GM19372 (cell line): ENCODE results near the gene SYNGAP1.

ENCODE experiments used
- ATAC-seq: cut with Tn5 transposase; IDR thresholded peaks from one replicate; pipeline ENCODE4 v1.9.1; 2021; ENCODE audit warnings: mild to moderate bottlenecking, low read depth, moderate library complexity; ENCODE audit not compliant: unreplicated experiment

The SYNGAP1 gene

DNA sequence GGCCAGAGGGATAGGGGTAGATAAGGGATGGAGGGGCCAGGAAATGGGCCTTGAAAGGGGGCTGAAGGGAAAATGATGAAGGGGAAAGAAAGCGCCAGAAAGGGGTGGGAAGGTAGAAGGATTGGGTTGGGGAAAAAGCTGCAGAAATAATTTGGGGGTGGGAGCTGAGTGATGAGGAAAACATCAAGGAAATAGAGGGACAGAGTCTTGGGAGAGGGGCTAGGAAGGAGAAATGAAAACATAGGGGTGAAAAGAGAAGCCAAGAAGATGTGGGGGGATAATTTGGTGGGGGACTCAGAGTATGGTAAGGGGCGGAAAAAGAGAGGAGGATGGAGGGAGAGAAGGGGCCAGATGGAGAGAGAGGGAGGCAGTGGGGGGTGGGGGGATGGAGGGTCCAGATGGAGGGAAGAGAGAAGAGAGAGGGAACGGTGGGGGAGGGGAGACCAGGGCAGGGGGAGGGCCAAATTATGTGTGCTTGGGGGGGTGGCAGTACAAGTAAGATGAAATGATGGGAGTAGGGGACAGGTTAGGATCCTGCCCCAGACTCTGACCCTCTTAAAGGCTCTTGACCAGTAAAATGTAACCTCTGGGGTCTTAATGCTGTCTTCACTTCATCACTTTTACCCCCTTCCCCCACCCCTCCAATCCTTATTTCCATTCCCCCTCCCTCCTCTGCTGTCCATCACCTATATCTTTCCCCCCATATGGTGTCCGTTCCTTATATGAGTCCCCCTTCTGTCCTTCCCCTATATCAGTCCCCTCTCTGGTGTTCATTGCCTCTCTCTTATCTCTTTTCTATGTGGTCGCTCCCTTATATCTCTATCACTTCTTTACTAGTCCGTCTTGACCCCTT lies 852 bp downstream of the SYNGAP1 start:
- ATAC-seq, result no peak

GRCh38 chr6:33421344-33421643 lies 1.4 kb downstream of the SYNGAP1 start:
- no peak for ATAC-seq

DNA sequence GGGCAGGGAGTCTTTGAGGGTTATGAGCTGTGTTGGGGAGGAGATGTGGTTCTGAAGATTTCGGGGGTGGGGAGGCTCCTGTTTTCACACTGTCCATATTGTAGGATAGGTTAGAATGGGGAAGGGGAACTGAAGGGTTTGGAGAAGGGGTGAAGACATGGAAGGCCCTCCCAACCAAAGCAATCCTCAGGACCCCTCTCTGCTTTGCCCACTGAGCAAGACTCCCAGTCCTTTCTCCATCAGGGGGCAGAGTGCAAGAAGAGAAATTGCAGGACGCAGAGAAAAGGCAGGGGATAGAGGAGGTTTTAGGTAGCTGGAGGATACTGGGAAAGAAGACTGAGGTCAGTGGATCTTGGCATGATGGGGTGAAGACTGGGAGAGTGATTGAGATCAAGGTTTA lies 3.9 kb downstream of the SYNGAP1 start:
- no peak for ATAC-seq

- no peak for ATAC-seq
Measured at GRCh38 chr6:33424855-33425667, 5.2 kb downstream of the SYNGAP1 start.

- peak; percentile 53 for ATAC-seq
Measured at GRCh38 chr6:33425668-33426577, 6.1 kb downstream of the SYNGAP1 start.

DNA sequence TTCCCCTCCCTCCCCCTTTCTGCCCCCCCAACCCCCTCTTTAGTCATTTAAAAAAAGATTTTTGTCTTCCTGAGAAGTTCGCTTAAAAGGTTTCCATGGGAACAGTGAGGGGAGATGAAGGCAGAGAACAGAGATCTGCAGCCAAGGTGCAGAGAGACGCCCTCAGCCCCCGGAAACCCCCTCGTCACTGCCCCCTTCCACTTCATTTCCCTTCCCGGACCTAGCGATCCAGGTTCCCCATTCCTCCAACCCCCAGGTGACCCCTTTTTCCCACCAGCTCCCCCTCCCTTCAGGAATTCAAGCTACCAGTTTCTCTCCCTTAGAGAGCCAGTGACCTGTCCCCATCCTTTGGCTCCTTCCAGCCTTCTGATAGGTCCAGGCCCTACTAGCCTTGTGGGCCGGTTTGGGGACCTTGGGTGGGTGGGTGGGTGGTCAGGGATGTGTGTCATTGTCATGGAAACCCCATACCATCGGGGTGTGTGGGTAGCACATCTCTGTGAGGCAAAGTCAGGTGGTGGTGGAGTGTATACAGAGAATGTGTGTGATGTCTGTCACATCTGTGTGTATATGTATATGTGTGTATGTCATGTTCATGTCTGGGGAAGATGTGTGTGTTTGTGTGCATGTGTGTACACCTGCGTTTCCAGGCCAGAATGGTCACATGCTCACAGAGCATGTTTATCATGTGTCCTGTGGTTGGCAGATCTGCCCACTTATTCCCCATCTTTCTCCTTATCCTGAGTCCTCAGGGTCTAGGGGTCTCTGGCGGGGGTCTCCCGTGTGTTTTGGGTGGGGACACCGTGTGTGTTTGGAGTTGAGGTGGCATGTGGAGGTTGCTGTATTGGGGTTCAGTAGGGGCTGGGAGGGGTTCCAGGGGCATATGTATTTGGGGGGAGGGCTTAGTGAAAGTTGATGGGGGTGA lies 7.0 kb downstream of the SYNGAP1 start:
- no peak for ATAC-seq

GRCh38 chr6:33427585-33428223 lies 7.8 kb downstream of the SYNGAP1 start:
- no peak for ATAC-seq

DNA sequence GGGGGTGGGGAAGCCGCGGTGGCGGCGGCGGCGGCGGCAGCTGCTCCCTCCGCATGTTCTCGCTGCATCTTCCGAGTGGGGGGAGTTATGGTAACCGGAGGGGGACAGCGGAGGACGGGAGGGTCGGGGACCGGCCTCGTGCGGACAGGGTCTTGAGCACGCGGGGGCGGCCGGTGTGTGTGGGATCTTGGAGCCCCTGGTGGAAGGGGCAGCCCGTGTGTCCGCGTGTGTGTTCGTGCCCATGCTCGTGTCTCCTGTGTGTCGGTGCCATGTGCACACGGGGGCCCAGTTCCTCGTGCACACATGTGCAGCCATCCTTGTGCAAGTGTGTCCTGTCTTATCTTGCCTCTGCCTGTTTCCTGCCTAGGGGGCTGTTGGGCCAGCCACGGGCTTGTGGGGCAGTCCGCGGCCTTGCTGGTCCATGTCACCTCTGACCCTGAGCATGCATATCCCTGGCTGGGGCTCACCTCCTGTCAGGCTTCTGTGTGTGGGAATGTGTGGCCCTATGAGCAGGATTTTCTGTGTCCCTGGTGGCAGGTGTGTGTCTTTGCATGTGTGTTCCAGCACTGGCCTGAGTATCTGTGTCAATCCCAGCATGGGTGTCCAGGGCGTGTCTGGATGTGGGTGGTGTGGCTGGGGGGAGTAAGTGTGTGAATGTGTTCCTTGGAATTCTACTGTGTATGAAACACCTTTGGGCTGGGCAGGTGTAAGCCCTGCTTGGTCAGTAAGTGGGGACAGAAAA lies 8.5 kb downstream of the SYNGAP1 start:
- ATAC-seq, result no peak

DNA sequence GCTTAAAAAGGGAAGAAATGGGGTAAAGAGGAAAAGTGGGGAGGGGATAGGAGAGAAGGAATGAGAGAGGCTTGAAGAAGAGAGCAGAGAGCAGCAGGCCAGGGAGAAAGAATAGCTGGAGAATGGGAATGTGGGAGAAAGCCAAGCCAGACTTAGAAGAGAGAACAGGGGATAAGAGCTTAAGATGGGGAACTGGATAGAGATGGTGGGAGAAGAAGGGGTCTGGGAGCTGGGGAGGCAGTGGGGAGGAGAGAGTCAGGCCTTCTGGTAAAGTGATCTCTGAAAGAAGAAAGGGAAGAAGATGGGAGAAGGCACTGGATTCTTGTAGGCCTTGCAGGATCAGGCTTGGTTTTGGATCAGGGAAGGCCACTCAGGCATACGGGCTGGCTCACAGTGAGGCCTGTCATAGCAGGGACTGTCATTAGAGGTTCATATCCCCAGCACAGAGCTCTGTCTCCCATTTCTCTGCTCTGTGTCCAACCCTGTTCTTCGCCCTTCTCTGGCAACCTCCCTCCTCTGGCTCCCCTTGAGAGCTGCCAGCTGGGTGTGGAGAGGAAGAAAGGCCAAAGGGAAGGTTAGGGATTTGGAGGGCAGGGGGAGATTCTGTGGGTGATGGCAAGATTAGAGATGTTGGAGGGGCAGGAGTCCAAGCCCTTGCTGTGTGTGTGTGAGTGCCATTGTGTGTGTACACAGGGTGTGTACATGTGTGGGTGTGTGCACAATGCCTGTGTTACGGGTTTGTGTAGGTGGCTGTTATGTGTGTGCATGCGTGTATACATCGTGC lies 9.3 kb downstream of the SYNGAP1 start:
- no peak for ATAC-seq

DNA sequence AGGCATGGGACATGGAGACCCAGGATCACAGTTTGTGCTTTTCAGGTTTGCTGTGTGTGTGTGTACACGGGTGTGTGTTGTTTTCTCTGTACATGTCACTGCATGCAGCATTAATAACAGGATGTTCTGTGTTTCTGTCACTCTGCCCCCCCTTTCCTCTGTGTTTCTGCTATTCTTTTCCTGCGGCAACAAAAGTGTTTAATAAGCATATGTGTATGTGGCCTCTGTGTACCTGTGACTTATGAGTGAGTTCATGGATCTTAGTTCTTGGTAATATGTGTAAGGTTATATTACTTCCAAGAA lies 9.8 kb downstream of the SYNGAP1 start:
- no peak for ATAC-seq

GRCh38 chr6:33430334-33430733 lies 10.5 kb downstream of the SYNGAP1 start:
- ATAC-seq, result no peak

- ATAC-seq, result no peak
Measured at GRCh38 chr6:33430991-33431879, 11.4 kb downstream of the SYNGAP1 start.

GRCh38 chr6:33431880-33432541 lies 12.1 kb downstream of the SYNGAP1 start:
- ATAC-seq, result no peak

- no peak for ATAC-seq
Measured at GRCh38 chr6:33432546-33432945, 12.7 kb downstream of the SYNGAP1 start.

DNA sequence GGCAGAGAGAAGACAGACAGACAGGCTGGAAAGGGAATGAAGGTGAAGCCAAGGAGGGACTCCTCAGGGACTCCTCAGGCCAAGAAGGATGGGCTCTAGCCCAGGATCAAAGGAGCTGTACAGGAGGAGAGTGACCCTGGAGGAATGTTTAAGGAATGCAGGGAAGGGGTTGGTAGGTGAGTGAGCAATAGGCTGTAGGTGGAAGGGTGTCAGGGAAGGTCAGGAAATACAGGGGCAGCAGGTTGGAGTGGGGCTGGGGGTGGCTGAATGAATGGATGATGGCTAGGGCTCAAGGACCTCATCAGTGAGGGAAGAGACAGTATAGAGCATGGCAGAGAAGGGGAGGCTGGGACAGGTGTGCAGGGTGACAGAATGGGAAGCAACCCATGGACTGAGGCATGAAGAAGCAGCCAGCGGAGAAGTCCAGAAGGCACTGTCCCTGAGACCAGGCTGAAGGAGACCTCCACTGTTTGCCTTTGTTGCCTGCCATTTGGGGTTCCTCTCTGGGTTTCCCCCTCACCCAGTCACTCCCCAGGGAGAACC lies 13.2 kb downstream of the SYNGAP1 start:
- ATAC-seq, result no peak

GRCh38 chr6:33433544-33434191 lies 13.8 kb downstream of the SYNGAP1 start:
- ATAC-seq, result no peak
